SK-N-SH treated with all-trans-retinoic acid at 6 μM for 48 hours (cell line): Measurements from ENCODE around the gene SCAF11.

ENCODE experiments used
- ARNTL ChIP-seq: fragments of 450-650 bp; formaldehyde crosslinking; IDR thresholded peaks from 2 replicates; pipeline ENCODE4 v1.5.0; 2020; ENCODE audit warnings: low read depth, mild to moderate bottlenecking, moderate library complexity, borderline replicate concordance
- ESRRG ChIP-seq: fragments of 250-450 bp; sonication (Bioruptor Pico); IDR thresholded peaks from 2 replicates; pipeline ENCODE4 v1.6.1; 2021; ENCODE audit warnings: mild to moderate bottlenecking
- ISL1 ChIP-seq: fragments of 250-450 bp; sonication (Bioruptor Pico); IDR thresholded peaks from 2 replicates; pipeline ENCODE4 v2.1.2; 2022; ENCODE audit warnings: mild to moderate bottlenecking, moderate library complexity
- PPARA ChIP-seq: fragments of 250-450 bp; sonication (Bioruptor Pico); IDR thresholded peaks from 2 replicates; pipeline ENCODE4 v1.5.0; 2020; ENCODE audit warnings: mild to moderate bottlenecking, borderline replicate concordance
- RARB ChIP-seq: fragments of 250-450 bp; sonication (Bioruptor Pico); IDR thresholded peaks from 2 replicates; pipeline ENCODE4 v1.8.0; 2021; ENCODE audit warnings: mild to moderate bottlenecking, moderate library complexity
- TOX ChIP-seq: fragments of 250-450 bp; sonication (Bioruptor Pico); IDR thresholded peaks from 2 replicates; pipeline ENCODE4 v1.8.0; 2021; ENCODE audit warnings: mild to moderate bottlenecking, moderate library complexity, borderline replicate concordance
- ZC3H10 ChIP-seq: fragments of 250-450 bp; sonication (Bioruptor Pico); IDR thresholded peaks from 2 replicates; pipeline ENCODE4 v1.5.1; 2021; ENCODE audit warnings: mild to moderate bottlenecking, moderate library complexity
- ZFP3 ChIP-seq: fragments of 250-450 bp; sonication (Bioruptor Pico); IDR thresholded peaks from 2 replicates; pipeline ENCODE4 v1.5.0; 2020; ENCODE audit warnings: mild to moderate bottlenecking, moderate library complexity
- ZFP30 ChIP-seq: fragments of 450-650 bp; formaldehyde crosslinking; IDR thresholded peaks from 2 replicates; pipeline ENCODE4 v1.5.0; 2022; ENCODE audit warnings: mild to moderate bottlenecking, moderate library complexity
- ZNF565 ChIP-seq: fragments of 450-650 bp; formaldehyde crosslinking; conservative IDR thresholded peaks from 2 replicates; pipeline ENCODE4 v1.5.0; 2020; ENCODE audit warnings: low read depth, mild to moderate bottlenecking, moderate library complexity
- ZNF70 ChIP-seq: fragments of 450-650 bp; formaldehyde crosslinking; IDR thresholded peaks from 2 replicates; pipeline ENCODE4 v1.5.0; 2020; ENCODE audit warnings: mild to moderate bottlenecking, moderate library complexity

DNA sequence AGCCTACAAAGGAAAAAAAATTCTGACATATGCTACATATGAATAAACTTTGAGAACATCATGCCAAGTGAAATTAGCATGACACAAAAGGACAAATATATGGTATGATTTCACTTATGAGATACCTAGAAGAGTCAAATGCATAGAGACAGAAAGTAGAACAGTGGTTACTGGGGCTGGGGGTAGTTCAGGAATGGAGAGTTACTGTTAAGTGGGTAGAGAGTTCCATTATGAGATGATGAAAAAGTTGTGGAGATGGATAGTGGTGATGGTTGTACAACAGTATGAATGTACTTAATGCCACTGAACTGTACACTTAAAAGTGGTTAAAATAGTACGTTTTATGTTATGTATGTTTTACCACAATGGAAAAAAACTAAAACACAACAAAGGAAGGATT lies 92.3 kb downstream of the SCAF11 start:
- TF ChIP-seq PPARA (CRISPR knock-in tag) (no peak), ZFP30 (CRISPR knock-in tag) (no peak), ZNF70 (CRISPR knock-in tag) (no peak), ESRRG (CRISPR knock-in tag) (no peak), TOX (CRISPR knock-in tag) (no peak), ISL1 (no peak), ZFP3 (CRISPR knock-in tag) (no peak), ZC3H10 (no peak), ARNTL (CRISPR knock-in tag) (no peak), RARB (CRISPR knock-in tag) (no peak), ZNF565 (no peak)
